HG03060 (cell line): ENCODE measurements around the gene TSNAX.

Source experiments
- ATAC-seq: cut with Tn5 transposase; IDR thresholded peaks from one replicate; pipeline ENCODE4 v1.9.1; 2021; ENCODE audit warnings: low read depth, moderate number of reproducible peaks; ENCODE audit not compliant: unreplicated experiment

The TSNAX gene

GRCh38 chr1:231517076-231517475, 11.4 kb upstream of the TSNAX start:
- no peak for ATAC-seq

GRCh38 chr1:231518485-231519034, 9.9 kb upstream of the TSNAX start:
- no peak for ATAC-seq

- no peak for ATAC-seq
Observed at GRCh38 chr1:231519166-231519565, 9.3 kb upstream of the TSNAX start.

GRCh38 chr1:231522038-231522437, 6.4 kb upstream of the TSNAX start:
- ATAC-seq = no peak

- no peak for ATAC-seq
Observed at GRCh38 chr1:231522931-231523642, 5.4 kb upstream of the TSNAX start.

- ATAC-seq = no peak
Observed at GRCh38 chr1:231523816-231524215, 4.7 kb upstream of the TSNAX start.

GRCh38 chr1:231526536-231526935, 1.9 kb upstream of the TSNAX start:
- no peak for ATAC-seq

GRCh38 chr1:231527586-231528171, 790 bp upstream of the TSNAX start:
- no peak for ATAC-seq

GRCh38 chr1:231533240-231533639, 4.8 kb downstream of the TSNAX start:
- no peak for ATAC-seq

GRCh38 chr1:231534703-231535159, 6.3 kb downstream of the TSNAX start:
- ATAC-seq = no peak

GRCh38 chr1:231536099-231536498, 7.6 kb downstream of the TSNAX start:
- ATAC-seq = no peak

GRCh38 chr1:231540847-231541246, 12.4 kb downstream of the TSNAX start:
- ATAC-seq = no peak

GRCh38 chr1:231541842-231542241, 13.4 kb downstream of the TSNAX start:
- no peak for ATAC-seq

GRCh38 chr1:231544943-231545592, 16.6 kb downstream of the TSNAX start:
- no peak for ATAC-seq

GRCh38 chr1:231546693-231547092, 18.2 kb downstream of the TSNAX start:
- no peak for ATAC-seq

GRCh38 chr1:231549733-231550447, 21.4 kb downstream of the TSNAX start:
- ATAC-seq = no peak

- ATAC-seq = no peak
Observed at GRCh38 chr1:231550448-231550781, 21.9 kb downstream of the TSNAX start.

- ATAC-seq = no peak
Observed at GRCh38 chr1:231553320-231553719, 24.9 kb downstream of the TSNAX start.

GRCh38 chr1:231554969-231555368, 26.5 kb downstream of the TSNAX start:
- ATAC-seq = no peak

GRCh38 chr1:231557411-231557810, 28.9 kb downstream of the TSNAX start:
- no peak for ATAC-seq
